Dedifferentiated amniotic fluid mesenchymal stem cell (primary cell): ENCODE data around the gene UNC50.

Experiments
- DNase-seq: peaks from one replicate; pipeline ENCODE4 v3.0.0-alpha.2; 2016; ENCODE audit errors: extremely low spot score

Gene UNC50

GRCh38 chr2:98664323-98664722 is 55.9 kb downstream of the UNC50 start:
- DNase-seq, result no peak

GRCh38 chr2:98665677-98666076 is 57.3 kb downstream of the UNC50 start:
- no peak for DNase-seq
